HCT116 (cell line): ENCODE data around the gene CPED1. TPM values are rescaled to one million over a fixed set of nuclear protein-coding genes. Genes with fewer than 3 reads are reported as not detected.

Source experiments
- ATAC-seq: fragments of 200-7000 bp; cut with Tn5 transposase; 2 replicates; pipeline ENCODE4 v1.9.1; 2020; ENCODE audit warnings: mild to moderate bottlenecking, moderate library complexity
- BruUV-seq: library from RNA; stranded (reverse); fragments of 400-500 nt; replicated peaks from 2 replicates; lab custom pipeline; 2021; lab: Mats Ljungman, UMichigan
- CTCF ChIA-PET: fragments of 300-600 bp; sonication (Branson Sonifier 250); formaldehyde crosslinking; loops from one replicate; lab custom pipeline; 2021; ENCODE audit warnings: antibody characterized with exemption; lab: Charles Lee
- POLR2A ChIA-PET: fragments of 300-600, 350-600 bp; sonication (Branson Sonifier 250); formaldehyde crosslinking; loops from one replicate; lab custom pipeline; 2021; ENCODE audit warnings: antibody characterized with exemption; lab: Charles Lee
- RAD21 ChIA-PET, 2 experiments: fragments of 300-600 bp; sonication (Branson Sonifier 250); formaldehyde crosslinking; loops; one replicate each; lab custom pipeline; 2023; ENCODE audit warnings: low total read pairs in 2 of 2; ENCODE audit not compliant: uncharacterized antibody in 2 of 2, unreplicated experiment in 2 of 2, low non-redundant PET in 1 of 2; lab: Charles Lee
- DNase-seq: peaks from one replicate; pipeline ENCODE4 v3.0.0-alpha.2; 2010; ENCODE audit warnings: low read depth, low spot score
- H2AFZ ChIP-seq: fragments of 200-600 bp; shearing (Covaris generic), sonication (generic); 2 replicates; pipeline ENCODE4 v1.6.1; 2017; ENCODE audit warnings: low read depth, mixed run types, mixed read lengths, antibody characterized with exemption, low read length; ENCODE audit not compliant: poor library complexity, severe bottlenecking
- H3K27ac ChIP-seq: 2 replicates; pipeline ENCODE4 v1.5.1; 2012; ENCODE audit warnings: low read depth, low read length
- H3K27me3 ChIP-seq: fragments of 200-600 bp; sonication (generic); 2 replicates; pipeline ENCODE4 v1.6.1; 2016; ENCODE audit warnings: mixed run types, low read length, mixed read lengths; ENCODE audit not compliant: insufficient read depth
- H3K36me3 ChIP-seq, 2 experiments: fragments of 200-500 bp in 1 of 2; fragments of 200-600 bp in 1 of 2; sonication (Bioruptor generic) in 1 of 2; sonication (generic) in 1 of 2; 2 replicates each; pipeline versions ENCODE4 v1.5.1 to v1.6.1; 2014 to 2016; ENCODE audit warnings: low read length in 2 of 2, inconsistent platforms in 1 of 2, mixed read lengths in 1 of 2, mixed run types in 1 of 2; ENCODE audit not compliant: insufficient read depth in 2 of 2, control insufficient read depth in 1 of 2
- H3K4me1 ChIP-seq, 2 experiments: fragments of 200-600 bp in 1 of 2; sonication (generic) in 1 of 2; 2 replicates each; pipeline versions ENCODE4 v1.5.1 to v1.6.1; 2012 to 2017; ENCODE audit warnings: low read length in 2 of 2, inconsistent platforms in 1 of 2, mild to moderate bottlenecking in 1 of 2, mixed read lengths in 1 of 2, mixed run types in 1 of 2, moderate library complexity in 1 of 2; ENCODE audit not compliant: insufficient read depth in 2 of 2, control insufficient read depth in 1 of 2
- H3K4me2 ChIP-seq: fragments of 200-600 bp; sonication (generic); 2 replicates; pipeline ENCODE4 v1.6.1; 2017; ENCODE audit warnings: mixed run types, low read length, mixed read lengths
- H3K4me3 ChIP-seq, 2 experiments: fragments of 200-600 bp in 1 of 2; sonication (generic) in 1 of 2; replicated peaks in 1 of 2; 2 replicates each; pipeline ENCODE4 v1.5.1; 2011 to 2016; ENCODE audit warnings: low read length in 2 of 2, control low read depth in 1 of 2, low read depth in 1 of 2, mild to moderate bottlenecking in 1 of 2, mixed read lengths in 1 of 2, mixed run types in 1 of 2
- H3K79me2 ChIP-seq: fragments of 200-600 bp; sonication (generic); 2 replicates; pipeline ENCODE4 v1.6.1; 2017; ENCODE audit warnings: mild to moderate bottlenecking, mixed run types, low read length, moderate library complexity, mixed read lengths; ENCODE audit not compliant: insufficient read depth
- H3K9ac ChIP-seq: fragments of 200-600 bp; sonication (generic); 2 replicates; pipeline ENCODE4 v1.6.1; 2016; ENCODE audit warnings: low read length, mixed read lengths
- H3K9me2 ChIP-seq: fragments of 200-600 bp; sonication (generic), shearing (Covaris generic); 2 replicates; pipeline ENCODE4 v1.6.1; 2017; ENCODE audit warnings: mixed run types, mild to moderate bottlenecking, moderate library complexity; ENCODE audit not compliant: insufficient read depth
- H3K9me3 ChIP-seq, 2 experiments: fragments of 200-500 bp in 1 of 2; fragments of 200-600 bp in 1 of 2; sonication (Bioruptor generic) in 1 of 2; sonication (generic) in 1 of 2; 2 replicates each; pipeline ENCODE4 v1.6.1; 2014 to 2017; ENCODE audit warnings: low read length in 2 of 2, mixed read lengths in 2 of 2, inconsistent platforms in 1 of 2, low read depth in 1 of 2, mild to moderate bottlenecking in 1 of 2, mixed run types in 1 of 2, moderate library complexity in 1 of 2; ENCODE audit not compliant: control insufficient read depth in 1 of 2, insufficient read depth in 1 of 2
- H4K20me1 ChIP-seq: fragments of 200-600 bp; sonication (generic), shearing (Covaris generic); 2 replicates; pipeline ENCODE4 v1.6.1; 2017; ENCODE audit warnings: mixed run types, mild to moderate bottlenecking, moderate library complexity; ENCODE audit not compliant: insufficient read depth
- CBX3 ChIP-seq: IDR thresholded peaks from 2 replicates; pipeline ENCODE4 v1.6.1; 2012; ENCODE audit warnings: low read depth
- ELF1 ChIP-seq: IDR thresholded peaks from 2 replicates; pipeline ENCODE4 v1.6.1; 2012; ENCODE audit warnings: low read depth, borderline replicate concordance
- FOSL1 ChIP-seq: IDR thresholded peaks from 2 replicates; pipeline ENCODE4 v1.6.1; 2012; ENCODE audit warnings: low read depth
- JUND ChIP-seq: IDR thresholded peaks from 2 replicates; pipeline ENCODE4 v1.6.1; 2012
- POLR2A ChIP-seq: IDR thresholded peaks from 2 replicates; pipeline ENCODE4 v1.7.0; 2011; ENCODE audit warnings: borderline replicate concordance; ENCODE audit not compliant: insufficient read depth, insufficient read length; ENCODE audit errors: extremely low read depth
- SIN3A ChIP-seq: IDR thresholded peaks from 2 replicates; pipeline ENCODE4 v1.6.1; 2012; ENCODE audit warnings: low read depth
- SRF ChIP-seq: IDR thresholded peaks from 2 replicates; pipeline ENCODE4 v1.6.1; 2012; ENCODE audit warnings: low read depth
- YY1 ChIP-seq: IDR thresholded peaks from 2 replicates; pipeline ENCODE4 v1.6.1; 2011; ENCODE audit warnings: low read length, low read depth, moderate library complexity, mild to moderate bottlenecking; ENCODE audit not compliant: insufficient replicate concordance; ENCODE audit errors: extremely low read depth
- ZNF274 ChIP-seq: fragments of 200-500 bp; sonication (Bioruptor generic); IDR thresholded peaks from 2 replicates; pipeline ENCODE4 v1.6.1; 2014; ENCODE audit warnings: mild to moderate bottlenecking, low read depth, low read length, inconsistent platforms
- intact Hi-C: fragments of 100-400 bp; cut with micrococcal nuclease; formaldehyde crosslinking; loops from 2 replicates; pipeline ENCODE4 v1.10.0; 2022
- total RNA-seq: library from RNA; stranded (reverse); gene quantifications from one replicate; pipeline ENCODE4 v1.2.1, GENCODE V29; 2021; ENCODE audit not compliant: unreplicated experiment
- TF ChIP-seq, protein P1 (sequence below): IDR thresholded peaks from 2 replicates; pipeline ENCODE4 v1.6.1; 2012
- TF ChIP-seq, protein P2 (sequence below): IDR thresholded peaks from 2 replicates; pipeline ENCODE4 v1.6.1; 2012; ENCODE audit warnings: low read depth

The CPED1 gene
- total RNA-seq, 1 experiment from 2014 or later = 1.2 TPM

DNA sequence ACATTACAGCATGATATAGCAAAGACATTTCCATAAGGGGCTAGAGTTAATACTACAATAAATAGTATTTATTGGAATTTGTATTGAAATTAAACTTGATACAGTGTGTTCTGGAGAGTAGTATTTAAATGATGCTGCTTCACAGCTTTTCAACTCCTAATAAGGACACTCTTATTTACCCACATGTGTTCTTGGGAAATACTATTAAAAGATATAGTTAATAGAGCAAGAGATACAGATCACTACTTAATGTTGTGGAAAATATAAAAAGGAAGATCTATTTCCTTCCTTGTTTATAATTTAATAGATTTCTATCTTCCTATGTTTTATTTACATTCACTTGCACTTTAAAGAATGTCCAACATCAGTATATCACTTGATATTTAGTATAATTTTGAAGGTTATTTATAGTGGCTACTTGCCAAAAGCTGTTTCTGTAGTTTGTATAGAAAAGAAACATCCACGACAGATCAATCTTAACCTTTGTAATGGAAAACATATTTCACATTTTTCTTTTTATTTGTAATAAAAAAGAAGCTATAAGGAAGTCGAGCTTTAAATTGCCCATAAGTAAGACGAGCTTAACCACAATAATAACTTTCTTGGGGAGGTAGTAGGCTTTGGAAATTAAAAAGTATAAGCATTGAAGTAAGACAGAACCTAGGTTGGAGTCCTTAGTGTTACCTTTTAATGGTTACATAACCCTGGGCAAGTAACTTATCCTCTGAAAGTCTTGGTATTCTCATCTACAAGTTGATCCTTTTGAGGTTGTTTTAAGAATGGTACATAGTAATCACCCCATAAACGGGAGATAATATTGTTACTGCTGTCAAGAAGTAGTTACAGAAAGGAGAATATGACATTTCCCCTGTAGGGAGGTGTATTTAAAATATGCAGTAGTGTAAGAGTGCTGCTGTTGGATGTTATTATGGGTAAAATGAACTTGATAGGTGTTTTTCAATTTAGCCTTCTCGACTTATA is 32.8 kb downstream of the CPED1 start:
- H3K9me3 ChIP-seq = no peaks in the 10 kb centered on the region
- ChIA-PET CTCF (no interaction called here), RAD21 (no interaction called here), POLR2A (no interaction called here)
- DNase-seq (no peak), ATAC-seq (no peak)
- H3K27ac ChIP-seq = no peak overlapping the region
- no peak overlapping the region for H3K4me2 ChIP-seq
- no peak for TF ChIP-seq CBX3
- TF ChIP-seq FOSL1 = no peak
- no peak for TF ChIP-seq ELF1
- no peak for TF ChIP-seq YY1
- TF ChIP-seq ZNF274 = no peak
- no peak for TF ChIP-seq SRF
- TF ChIP-seq POLR2A = no peak
- no peak for TF ChIP-seq SIN3A
- no peak overlapping the region for H2AFZ ChIP-seq
- no peaks in the 10 kb centered on the region for H3K79me2 ChIP-seq
- H3K9me2 ChIP-seq = no peaks in the 10 kb centered on the region
- H4K20me1 ChIP-seq = no peaks in the 10 kb centered on the region
- H3K36me3 ChIP-seq = no peaks in the 10 kb centered on the region
- H3K4me1 ChIP-seq = no peaks in the 10 kb centered on the region
- H3K9ac ChIP-seq = no peak overlapping the region
- no peaks in the 10 kb centered on the region for H3K27me3 ChIP-seq
- intact Hi-C loops = no loop called here
- BruUV-seq = no TSS peak
- H3K4me3 ChIP-seq = no peak overlapping the region

DNA sequence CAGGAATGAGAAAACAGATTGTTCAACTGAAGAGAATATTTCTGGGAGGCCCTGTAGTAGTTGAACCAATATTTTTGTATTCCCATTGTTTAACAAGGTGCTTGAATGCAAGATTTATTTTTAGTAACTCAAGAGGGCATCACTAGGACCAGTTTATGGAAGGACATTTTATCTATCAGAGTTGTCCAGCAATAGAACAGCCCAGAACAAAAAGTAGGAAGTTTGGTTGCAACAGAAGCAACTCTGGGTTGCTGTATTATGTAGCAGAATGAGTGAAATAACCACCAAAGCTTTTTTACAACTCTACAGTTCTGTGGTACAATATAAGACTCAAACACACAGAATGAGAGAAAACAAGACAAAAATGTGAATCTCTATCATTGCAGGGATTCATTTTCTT is 34.7 kb downstream of the CPED1 start:
- TF ChIP-seq CBX3 (no peak), YY1 (no peak), JUND (no peak), ELF1 (no peak)
- TF ChIP-seq, protein P1, sequence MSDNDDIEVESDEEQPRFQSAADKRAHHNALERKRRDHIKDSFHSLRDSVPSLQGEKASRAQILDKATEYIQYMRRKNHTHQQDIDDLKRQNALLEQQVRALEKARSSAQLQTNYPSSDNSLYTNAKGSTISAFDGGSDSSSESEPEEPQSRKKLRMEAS = no peak
- TF ChIP-seq, protein P2, sequence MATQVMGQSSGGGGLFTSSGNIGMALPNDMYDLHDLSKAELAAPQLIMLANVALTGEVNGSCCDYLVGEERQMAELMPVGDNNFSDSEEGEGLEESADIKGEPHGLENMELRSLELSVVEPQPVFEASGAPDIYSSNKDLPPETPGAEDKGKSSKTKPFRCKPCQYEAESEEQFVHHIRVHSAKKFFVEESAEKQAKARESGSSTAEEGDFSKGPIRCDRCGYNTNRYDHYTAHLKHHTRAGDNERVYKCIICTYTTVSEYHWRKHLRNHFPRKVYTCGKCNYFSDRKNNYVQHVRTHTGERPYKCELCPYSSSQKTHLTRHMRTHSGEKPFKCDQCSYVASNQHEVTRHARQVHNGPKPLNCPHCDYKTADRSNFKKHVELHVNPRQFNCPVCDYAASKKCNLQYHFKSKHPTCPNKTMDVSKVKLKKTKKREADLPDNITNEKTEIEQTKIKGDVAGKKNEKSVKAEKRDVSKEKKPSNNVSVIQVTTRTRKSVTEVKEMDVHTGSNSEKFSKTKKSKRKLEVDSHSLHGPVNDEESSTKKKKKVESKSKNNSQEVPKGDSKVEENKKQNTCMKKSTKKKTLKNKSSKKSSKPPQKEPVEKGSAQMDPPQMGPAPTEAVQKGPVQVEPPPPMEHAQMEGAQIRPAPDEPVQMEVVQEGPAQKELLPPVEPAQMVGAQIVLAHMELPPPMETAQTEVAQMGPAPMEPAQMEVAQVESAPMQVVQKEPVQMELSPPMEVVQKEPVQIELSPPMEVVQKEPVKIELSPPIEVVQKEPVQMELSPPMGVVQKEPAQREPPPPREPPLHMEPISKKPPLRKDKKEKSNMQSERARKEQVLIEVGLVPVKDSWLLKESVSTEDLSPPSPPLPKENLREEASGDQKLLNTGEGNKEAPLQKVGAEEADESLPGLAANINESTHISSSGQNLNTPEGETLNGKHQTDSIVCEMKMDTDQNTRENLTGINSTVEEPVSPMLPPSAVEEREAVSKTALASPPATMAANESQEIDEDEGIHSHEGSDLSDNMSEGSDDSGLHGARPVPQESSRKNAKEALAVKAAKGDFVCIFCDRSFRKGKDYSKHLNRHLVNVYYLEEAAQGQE = no peak
- H3K79me2 ChIP-seq = no peaks in the 10 kb centered on the region
- H3K9me3 ChIP-seq = no peaks in the 10 kb centered on the region
- POLR2A ChIA-PET = no interaction called here
- H3K27ac ChIP-seq = no peak overlapping the region
- CTCF ChIA-PET = no interaction called here
- DNase-seq = no peak
- no peaks in the 10 kb centered on the region for H3K36me3 ChIP-seq
- ATAC-seq = no peak
- no TSS peak for BruUV-seq
- intact Hi-C loops = no loop called here
- no peak overlapping the region for H3K4me3 ChIP-seq
- no peak overlapping the region for H3K4me2 ChIP-seq
- H3K9me2 ChIP-seq = no peaks in the 10 kb centered on the region
- H2AFZ ChIP-seq = no peak overlapping the region
- RAD21 ChIA-PET = no interaction called here
- no peaks in the 10 kb centered on the region for H3K4me1 ChIP-seq
- H3K9ac ChIP-seq = no peak overlapping the region
- no peaks in the 10 kb centered on the region for H3K27me3 ChIP-seq
- no peaks in the 10 kb centered on the region for H4K20me1 ChIP-seq
